ENCODE results near the gene ALDH1A1.

DNA sequence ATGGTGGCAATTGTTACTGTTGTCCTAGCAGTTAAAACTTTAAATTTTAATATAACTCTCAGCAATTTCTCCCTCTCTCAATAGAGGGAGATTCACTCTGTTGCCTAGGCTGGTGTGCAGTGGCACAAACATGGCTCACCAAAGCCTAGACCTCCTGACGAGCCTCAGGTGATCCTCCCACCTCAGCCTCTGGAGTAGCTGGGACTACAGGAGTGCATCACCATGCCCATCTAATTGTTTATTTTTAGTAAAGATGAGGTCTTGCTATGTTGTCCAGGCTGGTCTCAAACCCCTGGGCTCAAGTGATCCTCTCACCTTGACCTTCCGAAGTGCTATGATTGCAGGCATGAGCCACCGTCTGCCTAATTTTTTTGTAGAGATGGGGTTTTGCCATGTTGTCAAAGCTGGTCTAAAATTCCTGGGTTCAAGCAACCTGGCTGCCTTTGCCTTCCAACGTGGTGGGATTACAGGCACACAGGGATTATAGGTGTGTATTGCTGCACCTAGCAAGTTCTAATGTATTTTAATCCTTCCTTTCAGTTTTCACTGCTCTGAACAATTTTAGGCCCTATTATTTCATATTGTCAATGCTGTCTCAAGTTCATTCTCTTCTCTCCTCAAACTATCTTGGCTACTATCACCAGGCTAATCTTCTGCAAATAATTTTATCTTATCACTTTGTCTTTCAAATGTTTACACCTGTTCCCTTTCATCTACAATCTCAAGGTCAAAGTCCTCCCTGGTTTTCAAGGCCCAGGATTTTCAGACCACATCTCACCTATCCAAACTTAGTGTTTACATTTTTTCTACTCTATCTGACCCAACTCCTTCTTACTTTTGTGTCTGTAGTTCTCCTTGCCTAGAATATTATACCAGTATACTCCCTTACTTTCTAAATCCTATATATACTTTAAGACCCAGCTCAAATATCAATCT is 18.9 kb downstream of the ALDH1A1 start:
- TF ChIP-seq, protein P1, sequence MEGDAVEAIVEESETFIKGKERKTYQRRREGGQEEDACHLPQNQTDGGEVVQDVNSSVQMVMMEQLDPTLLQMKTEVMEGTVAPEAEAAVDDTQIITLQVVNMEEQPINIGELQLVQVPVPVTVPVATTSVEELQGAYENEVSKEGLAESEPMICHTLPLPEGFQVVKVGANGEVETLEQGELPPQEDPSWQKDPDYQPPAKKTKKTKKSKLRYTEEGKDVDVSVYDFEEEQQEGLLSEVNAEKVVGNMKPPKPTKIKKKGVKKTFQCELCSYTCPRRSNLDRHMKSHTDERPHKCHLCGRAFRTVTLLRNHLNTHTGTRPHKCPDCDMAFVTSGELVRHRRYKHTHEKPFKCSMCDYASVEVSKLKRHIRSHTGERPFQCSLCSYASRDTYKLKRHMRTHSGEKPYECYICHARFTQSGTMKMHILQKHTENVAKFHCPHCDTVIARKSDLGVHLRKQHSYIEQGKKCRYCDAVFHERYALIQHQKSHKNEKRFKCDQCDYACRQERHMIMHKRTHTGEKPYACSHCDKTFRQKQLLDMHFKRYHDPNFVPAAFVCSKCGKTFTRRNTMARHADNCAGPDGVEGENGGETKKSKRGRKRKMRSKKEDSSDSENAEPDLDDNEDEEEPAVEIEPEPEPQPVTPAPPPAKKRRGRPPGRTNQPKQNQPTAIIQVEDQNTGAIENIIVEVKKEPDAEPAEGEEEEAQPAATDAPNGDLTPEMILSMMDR (IDR thresholded peaks at IDR 0.05): no peak
- no peak for TF ChIP-seq ZFX (IDR thresholded peaks at IDR 0.05; ENCODE audit: borderline replicate concordance)
